HG02642 (cell line): ENCODE measurements around the gene WNT9B.

Source experiments
- ATAC-seq: cut with Tn5 transposase; IDR thresholded peaks from one replicate; pipeline ENCODE4 v1.9.1; 2021; ENCODE audit warnings: mild to moderate bottlenecking; ENCODE audit not compliant: unreplicated experiment, poor library complexity

WNT9B gene

GRCh38 chr17:46878055-46878454 is 26.7 kb downstream of the WNT9B start:
- no peak for ATAC-seq

DNA sequence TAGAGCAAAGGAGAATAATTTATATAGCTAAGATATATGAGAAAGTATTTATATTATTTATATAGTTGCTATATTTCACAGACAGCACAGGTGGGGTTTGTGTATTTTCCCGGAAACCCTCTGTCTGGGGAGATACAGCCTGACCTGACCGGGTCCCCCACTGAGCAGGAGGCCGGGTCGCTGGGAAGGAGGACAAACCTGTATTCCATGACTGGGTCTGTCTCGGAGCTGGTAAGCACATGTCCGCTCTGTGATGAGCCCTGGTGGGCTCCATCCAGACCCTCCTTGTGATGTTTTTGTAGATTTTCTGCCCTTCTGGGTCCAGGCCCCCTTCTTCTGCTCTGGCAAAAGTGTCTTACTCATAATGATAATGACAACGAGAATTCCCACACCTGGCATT is 27.7 kb downstream of the WNT9B start:
- ATAC-seq = no peak

DNA sequence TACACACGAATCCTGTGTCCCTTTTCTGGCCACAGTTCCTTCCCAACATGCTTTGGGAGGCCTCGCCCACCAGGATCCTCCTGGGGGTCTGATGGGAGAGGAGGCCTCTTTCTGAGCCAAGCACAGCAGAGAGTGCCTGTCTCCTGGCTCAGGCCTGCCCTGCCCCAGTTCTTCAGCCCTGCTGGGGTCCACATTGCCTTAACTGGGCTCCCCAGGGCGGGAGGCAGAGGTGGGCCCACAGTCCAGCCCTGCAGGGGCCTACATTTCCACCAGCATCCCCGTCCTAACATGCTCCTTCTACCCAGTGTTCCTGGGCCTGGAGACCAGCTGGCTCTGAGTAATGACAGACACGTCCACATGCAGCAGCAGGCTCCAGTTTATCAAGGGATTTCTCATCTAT is 29.6 kb downstream of the WNT9B start:
- ATAC-seq = no peak

DNA sequence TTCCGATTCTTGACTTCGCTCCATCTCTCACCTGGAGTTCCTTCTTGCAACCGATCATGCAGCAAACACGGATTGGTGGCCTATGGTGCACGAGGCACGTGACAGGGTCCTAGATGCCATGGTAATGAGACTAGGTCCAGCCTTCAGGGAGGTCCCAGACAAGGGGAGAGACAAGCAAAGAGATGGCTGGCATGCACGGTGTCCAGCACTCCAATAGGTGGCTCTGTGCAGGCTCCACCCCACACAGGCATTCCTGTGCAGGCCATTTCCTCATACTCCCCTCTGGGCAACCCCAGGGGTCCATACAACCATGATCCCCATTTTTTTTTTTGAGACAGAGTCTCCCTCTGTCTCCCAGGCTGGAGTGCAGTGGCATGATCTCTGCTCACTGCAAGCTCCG is 31.3 kb downstream of the WNT9B start:
- ATAC-seq = no peak

GRCh38 chr17:46883871-46884520 is 32.6 kb downstream of the WNT9B start:
- ATAC-seq = no peak

DNA sequence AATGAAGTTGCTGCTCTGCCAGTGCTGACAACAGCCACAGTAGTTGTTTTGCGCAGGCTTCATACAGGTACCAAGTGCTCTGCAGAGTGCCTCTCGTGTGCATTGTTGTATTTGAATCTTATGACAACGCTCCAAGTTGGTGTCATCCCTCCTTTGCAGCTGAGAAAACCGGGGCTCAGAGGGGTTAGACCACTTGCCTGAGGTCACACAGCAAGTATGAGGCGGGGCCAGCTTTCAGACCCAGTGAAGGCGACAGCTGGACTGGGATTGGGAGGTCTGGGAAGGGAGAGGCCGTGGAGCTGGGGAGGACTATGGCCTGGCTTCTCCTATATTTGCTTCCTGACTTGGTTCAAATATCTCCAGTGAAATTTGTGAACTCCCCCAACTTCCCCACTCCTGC is 33.2 kb downstream of the WNT9B start:
- ATAC-seq = no peak

DNA sequence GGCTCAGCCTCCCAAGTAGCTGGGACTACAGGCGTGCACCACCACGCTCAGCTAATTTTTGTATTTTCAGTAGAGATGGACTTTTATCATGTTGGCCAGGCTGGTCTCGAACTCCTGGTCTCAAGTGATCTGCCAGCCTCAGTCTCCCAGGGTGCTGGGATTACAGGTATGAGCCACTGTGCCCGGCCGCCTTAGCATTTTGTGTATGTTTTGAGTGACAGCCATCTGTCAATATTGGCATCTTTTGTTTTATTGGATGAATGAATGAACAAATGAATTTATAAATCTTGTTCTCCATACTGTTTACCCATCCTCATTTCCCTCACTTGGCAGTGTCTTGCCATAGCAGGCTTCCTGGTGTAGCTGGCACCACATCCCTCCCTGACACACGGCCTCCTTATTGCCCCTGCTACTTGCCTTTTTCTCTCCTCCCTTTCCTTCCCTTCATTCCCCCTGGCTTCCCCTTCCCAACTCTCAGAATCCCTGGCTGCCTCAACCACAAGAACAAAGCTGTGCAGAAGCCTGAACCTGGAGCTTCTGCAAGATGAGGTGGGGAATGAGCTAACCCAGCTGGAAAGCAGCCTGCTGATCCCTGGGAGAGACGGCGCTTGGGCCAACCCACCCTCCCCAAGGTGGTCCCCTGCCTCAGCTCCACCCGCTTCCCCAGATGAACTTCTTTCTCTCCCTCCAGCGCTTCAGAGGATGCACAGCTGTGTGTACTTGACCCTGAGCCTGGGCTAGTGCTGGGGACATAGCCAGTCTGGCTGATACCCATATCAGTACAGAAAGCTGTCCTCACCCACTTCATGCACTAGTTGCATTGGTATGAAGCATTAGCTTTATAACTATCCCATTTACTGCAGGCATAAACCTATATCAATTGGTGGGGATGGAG is 34.3 kb downstream of the WNT9B start:
- no peak for ATAC-seq

GRCh38 chr17:46886310-46886663 is 34.9 kb downstream of the WNT9B start:
- no peak for ATAC-seq

DNA sequence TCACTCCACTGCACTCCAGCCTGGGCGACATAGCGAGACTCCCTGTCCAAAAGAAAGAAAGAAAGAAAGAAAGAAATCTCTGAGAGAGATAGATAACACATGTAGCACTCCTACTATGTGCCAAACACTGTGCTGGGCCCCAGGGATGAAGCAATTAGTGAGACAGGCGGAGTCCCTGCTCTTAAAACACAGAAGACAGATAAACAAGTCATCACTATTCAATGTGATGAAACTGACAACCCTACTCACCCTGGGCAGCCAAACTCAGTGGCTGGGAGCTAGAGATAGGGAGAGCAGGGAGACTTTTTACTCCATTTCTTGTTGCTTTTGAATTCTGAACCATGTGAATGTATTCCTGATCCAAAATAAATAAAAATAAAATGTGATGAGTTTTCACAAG is 36.3 kb downstream of the WNT9B start:
- ATAC-seq = no peak

DNA sequence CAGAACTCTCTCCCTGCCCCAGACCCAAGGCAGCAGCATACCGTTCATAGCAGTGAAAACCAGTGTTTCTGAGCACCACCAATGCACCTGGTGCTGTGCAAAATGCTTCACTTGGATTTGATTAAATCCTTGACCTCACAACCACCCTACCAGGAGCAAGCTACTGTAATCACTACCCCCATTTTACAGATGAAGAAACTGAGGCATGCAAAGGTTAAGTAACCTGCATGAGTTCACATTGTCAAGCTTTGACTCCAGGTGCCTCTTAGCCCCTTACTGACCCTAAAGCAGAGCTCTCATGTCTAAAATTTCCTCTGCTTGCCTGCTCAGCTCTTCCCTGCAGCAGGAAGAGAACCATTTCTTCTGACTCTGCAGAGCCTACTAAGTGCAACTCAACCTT is 37.3 kb downstream of the WNT9B start:
- no peak for ATAC-seq

DNA sequence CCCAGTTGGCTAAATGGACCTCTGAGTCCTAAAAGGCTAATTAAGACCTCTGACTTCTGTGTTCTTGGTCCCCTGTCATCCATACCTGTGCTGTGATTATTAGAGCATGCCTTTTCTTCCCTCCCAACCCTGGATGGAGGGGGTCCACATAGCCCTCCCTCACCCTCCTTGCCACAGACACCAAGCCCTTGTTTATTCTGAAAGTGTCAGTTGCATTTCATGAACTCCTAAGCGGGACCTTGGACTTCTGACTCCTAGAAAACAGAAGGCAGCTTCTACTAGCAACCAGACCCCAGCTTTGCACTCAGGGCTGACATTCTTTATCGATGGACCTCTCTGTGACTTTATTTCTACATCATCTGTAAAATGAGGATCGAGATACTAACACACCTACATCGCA is 38.1 kb downstream of the WNT9B start:
- ATAC-seq = no peak

- no peak for ATAC-seq
These were observed 38.7 kb downstream of the WNT9B start for GRCh38 chr17:46889992-46890564.

GRCh38 chr17:46890638-46891037 is 39.3 kb downstream of the WNT9B start:
- ATAC-seq = no peak

DNA sequence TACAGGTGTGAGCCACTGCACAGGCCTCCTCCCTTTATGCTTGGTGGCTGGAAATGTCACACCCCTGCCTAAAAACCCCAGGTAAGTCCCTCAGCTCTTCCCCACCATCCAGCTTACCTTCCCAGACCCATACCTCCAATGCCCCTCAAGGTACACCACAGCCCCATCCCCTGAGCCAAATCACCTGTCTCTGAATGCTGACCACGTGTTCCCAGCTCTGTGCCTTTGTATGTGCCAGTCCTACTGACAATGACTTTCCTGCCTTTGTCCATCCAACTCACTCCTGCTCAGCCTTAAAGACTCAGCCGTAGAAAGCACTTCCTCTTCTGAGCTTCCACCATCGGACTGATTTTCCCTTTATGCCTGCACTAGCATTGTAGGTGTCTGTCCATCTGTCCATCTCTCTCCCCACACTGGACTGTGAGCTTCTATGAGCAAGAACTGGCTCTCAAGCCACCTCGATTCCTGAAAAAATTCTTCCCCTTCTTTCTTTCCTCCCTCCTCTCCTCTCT is 40.9 kb downstream of the WNT9B start:
- ATAC-seq = no peak

DNA sequence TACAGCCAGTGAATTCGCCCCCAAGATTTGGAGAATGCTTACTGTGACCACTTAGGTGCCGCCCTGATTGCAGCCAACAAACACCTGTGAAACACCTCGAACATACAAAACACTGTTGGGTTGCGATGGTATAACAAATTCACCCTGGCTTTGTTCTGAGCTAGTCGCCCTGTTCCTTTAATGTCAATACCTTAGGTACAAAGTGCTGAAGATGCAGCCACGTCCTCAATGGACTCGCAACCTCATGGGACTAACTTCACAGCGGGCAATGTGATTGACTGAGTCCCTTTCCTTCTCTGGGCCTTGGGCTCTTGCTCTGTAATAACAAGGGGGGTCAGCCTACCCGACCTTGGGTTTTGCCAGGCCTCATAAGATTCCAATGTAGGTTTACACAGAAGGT is 42.6 kb downstream of the WNT9B start:
- ATAC-seq = no peak

- ATAC-seq = no peak
These were observed 43.2 kb downstream of the WNT9B start for GRCh38 chr17:46894476-46895151.

- ATAC-seq = no peak
These were observed 43.8 kb downstream of the WNT9B start for GRCh38 chr17:46895171-46895570.

DNA sequence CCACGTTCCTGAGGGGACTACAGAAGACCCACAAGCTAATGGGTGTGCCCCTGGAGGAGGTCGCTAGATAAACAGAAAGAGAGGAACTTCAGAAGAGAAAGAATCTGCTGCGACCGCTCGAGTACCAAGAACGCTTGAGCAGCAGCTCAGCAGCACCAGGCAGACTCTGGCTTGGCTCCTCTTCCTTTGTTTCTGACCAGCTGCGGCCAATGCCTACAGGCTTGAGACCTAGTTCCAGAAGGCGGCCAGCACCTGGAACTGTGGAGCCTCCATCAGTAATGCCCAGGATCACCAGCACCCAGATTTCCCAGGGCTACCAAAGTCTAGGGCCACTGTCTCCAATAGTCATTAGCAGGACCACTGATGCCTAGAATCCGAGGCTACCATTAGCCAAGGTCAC is 45.6 kb downstream of the WNT9B start:
- ATAC-seq = no peak

- ATAC-seq = no peak
These were observed 47.0 kb downstream of the WNT9B start for GRCh38 chr17:46898364-46898763.

- no peak for ATAC-seq
These were observed 47.5 kb downstream of the WNT9B start for GRCh38 chr17:46898860-46899259.

DNA sequence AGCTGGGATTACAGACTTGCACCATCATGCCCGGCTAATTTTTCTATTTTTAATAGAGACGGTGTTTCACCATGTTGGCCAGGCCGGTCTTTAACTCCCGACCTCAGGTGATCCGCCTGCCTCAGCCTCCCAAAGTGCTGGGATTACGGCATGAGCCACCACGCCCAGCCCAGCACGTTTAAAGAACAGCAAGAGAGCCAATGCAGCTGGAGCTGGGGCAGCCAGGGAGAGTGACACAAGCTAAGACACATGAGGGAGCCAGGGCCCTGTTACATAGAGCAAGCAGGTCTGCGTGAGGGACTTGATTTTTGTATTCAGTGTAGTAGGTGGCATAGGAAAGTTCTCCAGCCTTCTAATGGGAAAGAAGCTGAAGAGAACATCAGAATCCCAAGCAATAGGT is 49.9 kb downstream of the WNT9B start:
- ATAC-seq = no peak
